Stimulated activated CD4-positive, alpha-beta T cell treated with anti-CD3 and anti-CD28 coated beads, TNF-alpha, amount 100 ng/mL, for 48 hours (primary cell): ENCODE measurements around the gene ATP2A3.

ENCODE experiments used
- DNase-seq, 3 donors: peaks; one replicate each; pipeline ENCODE4 v3.0.0-alpha.2; 2020; ENCODE audit warnings: low read depth in 3 of 3

Gene ATP2A3

GRCh38 chr17:3973495-3974137, 9.4 kb upstream of the ATP2A3 start:
- DNase-seq: no peak

- DNase-seq: no peak
Observed at GRCh38 chr17:3972931-3973330, 8.7 kb upstream of the ATP2A3 start.

GRCh38 chr17:3972281-3972731, 8.1 kb upstream of the ATP2A3 start:
- no peak for DNase-seq

GRCh38 chr17:3970668-3971067, 6.4 kb upstream of the ATP2A3 start:
- no peak for DNase-seq

- no peak for DNase-seq
Observed at GRCh38 chr17:3969963-3970362, 5.7 kb upstream of the ATP2A3 start.

GRCh38 chr17:3968886-3969524, 4.8 kb upstream of the ATP2A3 start:
- no peak for DNase-seq

GRCh38 chr17:3968015-3968414, 3.8 kb upstream of the ATP2A3 start:
- no peak for DNase-seq

- no peak for DNase-seq
Observed at GRCh38 chr17:3966720-3967363, 2.6 kb upstream of the ATP2A3 start.

GRCh38 chr17:3965118-3965800, 1.0 kb upstream of the ATP2A3 start:
- DNase-seq: peak; percentile 44 to 69 (median 50)

GRCh38 chr17:3963237-3964201, 718 bp downstream of the ATP2A3 start:
- peak in 2 of 3 donors; percentile 14 to 45 for DNase-seq

GRCh38 chr17:3962965-3963236, 1.3 kb downstream of the ATP2A3 start:
- no peak for DNase-seq

- DNase-seq: no peak
Observed at GRCh38 chr17:3962217-3962964, 1.8 kb downstream of the ATP2A3 start.

GRCh38 chr17:3961564-3962047, 2.6 kb downstream of the ATP2A3 start:
- DNase-seq: no peak

GRCh38 chr17:3960764-3961163, 3.5 kb downstream of the ATP2A3 start:
- no peak for DNase-seq

- no peak for DNase-seq
Observed at GRCh38 chr17:3959921-3960601, 4.2 kb downstream of the ATP2A3 start.

GRCh38 chr17:3959295-3959899, 4.8 kb downstream of the ATP2A3 start:
- no peak for DNase-seq

- no peak for DNase-seq
Observed at GRCh38 chr17:3957735-3958599, 6.3 kb downstream of the ATP2A3 start.

GRCh38 chr17:3956983-3957382, 7.3 kb downstream of the ATP2A3 start:
- no peak for DNase-seq
